Lower lobe of right lung (tissue), 2 donors: ENCODE data around the gene ITPK1. TPM values are rescaled to one million over a fixed set of nuclear protein-coding genes. Genes with fewer than 3 reads are reported as not detected.

Source experiments
- ATAC-seq, 2 donors: fragments of 200-7000 bp; cut with Tn5 transposase; one replicate each; pipeline ENCODE4 v1.9.1; 2020 to 2022; ENCODE audit warnings: mild to moderate bottlenecking in 2 of 2, moderate library complexity in 2 of 2
- DNase-seq: peaks from one replicate; pipeline ENCODE4 v3.0.0-alpha.2; 2020
- H3K27ac ChIP-seq: fragments of 200-600 bp; one replicate; pipeline ENCODE4 v1.8.0; 2022
- H3K27me3 ChIP-seq: fragments of 200-600 bp; one replicate; pipeline ENCODE4 v1.8.0; 2022; ENCODE audit warnings: low read depth
- H3K36me3 ChIP-seq: fragments of 200-600 bp; one replicate; pipeline ENCODE4 v1.8.0; 2022; ENCODE audit warnings: mild to moderate bottlenecking
- H3K4me1 ChIP-seq: fragments of 200-600 bp; one replicate; pipeline ENCODE4 v1.8.0; 2022
- H3K4me3 ChIP-seq: fragments of 200-600 bp; one replicate; pipeline ENCODE4 v1.8.0; 2022; ENCODE audit warnings: mild to moderate bottlenecking
- H3K9me3 ChIP-seq: fragments of 200-600 bp; one replicate; pipeline ENCODE4 v1.8.0; 2022
- CTCF ChIP-seq: fragments of 200-600 bp; IDR thresholded peaks from one replicate; pipeline ENCODE4 v1.8.0; 2022; ENCODE audit warnings: antibody characterized with exemption, mild to moderate bottlenecking
- intact Hi-C: fragments of 100-400 bp; cut with DNase I; formaldehyde crosslinking; loops from one replicate; pipeline ENCODE4 v1.11.0; 2022
- total RNA-seq: library from RNA; stranded (reverse); fragmentation: NEBNext Ultra II Directional; extraction: Animal tissue kit (Norgen Biotek cat#: 25700); gene quantifications from one replicate; pipeline ENCODE4 v1.2.1, GENCODE V29; 2021
- donor health status: DM: no; HTN: yes; CAD: no; lungs with severe emphysema.

Gene ITPK1
- total RNA-seq, 1 donor from 2014 or later, result 129 TPM

- H3K36me3 ChIP-seq, result peaks cover 15% of the 10 kb centered on the region
- ATAC-seq (no peak), DNase-seq (no peak)
- H3K4me3 ChIP-seq, result no peak overlapping the region
- intact Hi-C loops, result no loop called here
- peaks cover 54% of the 10 kb centered on the region for H3K4me1 ChIP-seq
- TF ChIP-seq CTCF, result no peak
- H3K9me3 ChIP-seq, result no peaks in the 10 kb centered on the region
- no peaks in the 10 kb centered on the region for H3K27me3 ChIP-seq
- no peak overlapping the region for H3K27ac ChIP-seq
Observed at GRCh38 chr14:93011650-93012325, 103.9 kb downstream of the ITPK1 start.

- no peak for TF ChIP-seq CTCF
- intact Hi-C loops, result no loop called here
- DNase-seq (no peak), ATAC-seq (no peak)
- Histone ChIP-seq H3K27ac (no peak overlapping the region), H3K27me3 (no peaks in the 10 kb centered on the region), H3K4me1 (peaks cover 56% of the 10 kb centered on the region), H3K9me3 (no peaks in the 10 kb centered on the region), H3K4me3 (no peak overlapping the region), H3K36me3 (peaks cover 12% of the 10 kb centered on the region)
Observed at GRCh38 chr14:93011141-93011529, 104.6 kb downstream of the ITPK1 start.

DNA sequence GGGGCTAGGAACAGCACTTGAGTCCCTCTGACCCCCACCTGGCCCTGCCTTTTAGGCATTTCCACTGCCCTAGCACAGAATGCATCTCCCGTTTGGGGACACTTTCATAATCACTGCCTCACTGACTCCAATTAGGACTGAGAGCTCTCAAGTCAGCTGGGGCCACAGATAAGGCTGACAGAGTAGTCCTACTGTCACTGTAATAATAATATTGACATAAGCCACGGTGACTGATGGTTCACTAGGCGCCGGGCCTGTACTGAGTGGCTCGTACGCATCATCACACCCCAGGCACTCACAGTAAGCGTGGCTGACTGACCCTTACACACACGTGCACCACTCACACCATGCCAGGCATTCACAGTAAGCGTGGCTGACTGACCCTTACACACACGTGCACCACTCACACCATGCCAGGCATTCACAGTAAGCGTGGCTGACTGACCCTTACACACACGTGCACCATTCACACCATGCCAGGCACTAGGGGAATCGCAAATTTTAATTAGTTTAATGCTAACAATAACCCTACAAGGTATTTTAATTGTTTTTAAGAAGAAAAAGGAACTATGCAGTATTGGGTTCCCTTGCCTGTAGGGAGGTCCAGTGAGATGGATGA is 105.1 kb downstream of the ITPK1 start:
- Histone ChIP-seq H3K4me3 (no peak overlapping the region), H3K27me3 (no peaks in the 10 kb centered on the region), H3K36me3 (peaks cover 7% of the 10 kb centered on the region), H3K9me3 (no peaks in the 10 kb centered on the region), H3K27ac (no peak overlapping the region), H3K4me1 (peaks cover 56% of the 10 kb centered on the region)
- intact Hi-C loops, result no loop called here
- TF ChIP-seq CTCF, result no peak
- ATAC-seq (no peak), DNase-seq (no peak)

- Histone ChIP-seq H3K27ac (no peak overlapping the region), H3K9me3 (no peaks in the 10 kb centered on the region), H3K36me3 (peaks cover 2% of the 10 kb centered on the region), H3K27me3 (no peaks in the 10 kb centered on the region), H3K4me3 (no peak overlapping the region), H3K4me1 (peaks cover 56% of the 10 kb centered on the region)
- TF ChIP-seq CTCF, result no peak
- ATAC-seq, result no peak
- DNase-seq, result no peak
- intact Hi-C loops, result no loop called here
Observed at GRCh38 chr14:93010130-93010499, 105.6 kb downstream of the ITPK1 start.

DNA sequence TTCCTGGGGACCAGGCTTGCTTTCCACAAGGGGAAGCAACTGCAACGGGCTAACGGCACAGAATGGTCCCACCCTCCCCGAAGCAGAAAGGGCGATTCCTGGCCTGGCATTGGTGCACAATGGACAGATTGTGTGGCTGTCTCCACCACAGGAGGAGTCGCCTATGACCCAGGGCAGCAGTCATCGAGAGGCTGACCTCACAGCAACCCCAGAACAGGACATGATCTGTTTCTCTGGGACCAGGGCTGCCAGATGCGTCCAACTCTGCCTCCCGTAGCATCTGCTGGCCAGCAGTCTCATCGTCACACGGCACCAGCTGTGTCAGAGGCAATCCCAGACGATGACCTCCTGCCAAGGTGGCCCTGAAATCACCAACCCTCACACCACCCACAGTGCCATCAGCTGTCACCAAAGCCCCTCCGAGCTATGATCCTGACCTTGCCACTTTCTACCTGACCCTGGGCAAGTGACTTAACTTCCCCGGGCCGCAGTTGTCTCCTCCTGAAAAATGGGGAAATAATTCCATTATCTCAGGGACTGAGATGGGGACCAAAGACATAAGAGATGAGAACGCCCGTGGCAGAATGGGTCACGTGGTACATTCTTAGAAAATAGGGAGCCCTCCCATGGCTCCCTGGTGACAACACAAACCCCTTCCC is 106.1 kb downstream of the ITPK1 start:
- intact Hi-C loops, result no loop called here
- Histone ChIP-seq H3K27ac (no peak overlapping the region), H3K4me3 (no peak overlapping the region), H3K27me3 (no peaks in the 10 kb centered on the region), H3K9me3 (no peaks in the 10 kb centered on the region), H3K36me3 (no peaks in the 10 kb centered on the region), H3K4me1 (peaks cover 56% of the 10 kb centered on the region)
- DNase-seq (no peak), ATAC-seq (peak in 1 of 2 donors; percentile 31)
- no peak for TF ChIP-seq CTCF
